DND-41 (cell line): Measurements from ENCODE around the gene RGS3.

Experiments
- CTCF ChIP-seq: IDR thresholded peaks from 2 replicates; pipeline ENCODE4 v1.5.1; 2012; ENCODE audit warnings: borderline replicate concordance, low read length, moderate library complexity, mild to moderate bottlenecking; ENCODE audit not compliant: poor library complexity, severe bottlenecking; ENCODE audit errors: extremely low read depth
- EZH2 ChIP-seq: IDR thresholded peaks from 3 replicates; pipeline ENCODE4 v1.6.1; 2012; ENCODE audit warnings: borderline replicate concordance, low read depth, mild to moderate bottlenecking, moderate library complexity, low read length, inconsistent platforms; ENCODE audit not compliant: severe bottlenecking

GRCh38 chr9:113542741-113543140 lies 79.2 kb downstream of the RGS3 start:
- TF ChIP-seq CTCF: no peak
- TF ChIP-seq EZH2: no peak
